K562 (cell line): Measurements from ENCODE around the gene NAP1L1. TPM values are rescaled to one million over a fixed set of nuclear protein-coding genes. Genes with fewer than 3 reads are reported as not detected.
A peak's percentile ranks its signal among the peaks of the same experiment; 100 is the strongest.

Experiments used
- DDX20 ChIP-seq: fragments of 450-650 bp; IDR thresholded peaks from 2 replicates; pipeline ENCODE4 v1.6.1; 2016; ENCODE audit warnings: missing genetic modification characterization, low read depth, mild to moderate bottlenecking, missing compliant biosample characterization, moderate library complexity
- DEAF1 ChIP-seq: fragments of 450-650 bp; formaldehyde crosslinking; IDR thresholded peaks from 2 replicates; pipeline ENCODE4 v1.4.0; 2020; ENCODE audit warnings: mild to moderate bottlenecking, moderate library complexity
- DPF2 ChIP-seq: fragments of 450-650 bp; IDR thresholded peaks from 2 replicates; pipeline ENCODE4 v1.6.1; 2016
- FOSL1 ChIP-seq: fragments of 200-800 bp; sonication (Bioruptor generic); conservative IDR thresholded peaks from 2 replicates; pipeline ENCODE4 v1.6.1; 2016; ENCODE audit warnings: missing genetic modification characterization, missing compliant biosample characterization
- FOXO4 ChIP-seq: fragments of 450-650 bp; formaldehyde crosslinking; IDR thresholded peaks from 2 replicates; pipeline ENCODE4 v1.4.0; 2020; ENCODE audit warnings: mild to moderate bottlenecking, moderate library complexity
- HMBOX1 ChIP-seq: sonication (generic); IDR thresholded peaks from 2 replicates; pipeline ENCODE4 v1.6.1; 2016
- HNRNPLL ChIP-seq: fragments of 200-400 bp; formaldehyde crosslinking; IDR thresholded peaks from 2 replicates; pipeline ENCODE4 v1.6.1; 2017; ENCODE audit warnings: low read length, low read depth, mild to moderate bottlenecking; ENCODE audit not compliant: poor library complexity, severe bottlenecking
- MAX ChIP-seq: sonication (generic); formaldehyde crosslinking; IDR thresholded peaks from 2 replicates; pipeline ENCODE4 v1.9.0; 2022; ENCODE audit warnings: mild to moderate bottlenecking, missing genetic modification reagents
- PKNOX1 ChIP-seq: fragments of 450-650 bp; IDR thresholded peaks from 2 replicates; pipeline ENCODE4 v1.6.1; 2016
- PPARD ChIP-seq: fragments of 250-450 bp; sonication (Bioruptor Pico); IDR thresholded peaks from 2 replicates; pipeline ENCODE4 v1.8.0; 2022; ENCODE audit warnings: inconsistent platforms, mild to moderate bottlenecking, moderate library complexity
- SOX6 ChIP-seq: fragments of 450-650 bp; IDR thresholded peaks from 2 replicates; pipeline ENCODE4 v1.6.1; 2014; ENCODE audit warnings: mild to moderate bottlenecking
- TAL1 ChIP-seq: fragments of 450-650 bp; IDR thresholded peaks from 2 replicates; pipeline ENCODE4 v1.6.1; 2016; ENCODE audit warnings: mild to moderate bottlenecking
- TARDBP ChIP-seq: fragments of 450-650 bp; IDR thresholded peaks from 2 replicates; pipeline ENCODE4 v1.6.1; 2016
- TCF3 ChIP-seq: sonication (generic); formaldehyde crosslinking; IDR thresholded peaks from 2 replicates; pipeline ENCODE4 v1.4.0; 2020; ENCODE audit warnings: mild to moderate bottlenecking, missing genetic modification reagents
- TEAD4 ChIP-seq, 2 experiments: sonication (generic) in 1 of 2; formaldehyde crosslinking in 1 of 2; IDR thresholded peaks; 2 replicates each; pipeline versions ENCODE4 v1.6.1 to v1.8.0; 2012 to 2022; ENCODE audit warnings: borderline replicate concordance in 1 of 2, inconsistent platforms in 1 of 2, low read length in 1 of 2, mild to moderate bottlenecking in 1 of 2, missing genetic modification reagents in 1 of 2
- ZNF395 ChIP-seq: fragments of 200-800 bp; sonication (Bioruptor generic); IDR thresholded peaks from 2 replicates; pipeline ENCODE4 v1.6.1; 2017; ENCODE audit warnings: missing genetic modification characterization, missing compliant biosample characterization
- polyA plus RNA-seq, 8 experiments: library from polyadenylated mRNA; depleted of rRNA in 4 of 8; stranded (reverse) in 5 of 8; unstranded in 3 of 8; fragments of >200 nt; fragmentation: Nextera tagmentation in 2 of 8; fragmentation: Illumina TruSeq in 1 of 8; extraction: Ambion mirVana in 2 of 8; extraction: Trizol in 1 of 8; gene quantifications; 2 replicates each; pipeline versions ENCODE4 v1.2.1 to v1.2.3, GENCODE V29; 2011 to 2014; ENCODE audit warnings: inconsistent platforms in 1 of 8, missing spikeins in 1 of 8
- total RNA-seq, 7 experiments: library from RNA; depleted of rRNA in 6 of 7; stranded (reverse); fragments of >200 nt in 6 of 7; fragmentation: Illumina TruSeq in 2 of 7; extraction: Trizol in 2 of 7; gene quantifications; 2 replicates each; pipeline versions ENCODE4 v1.2.1 to v1.2.3, GENCODE V29; 2011 to 2021; ENCODE audit warnings: low replicate concordance in 1 of 7

The NAP1L1 gene
- total and polyA plus RNA-seq, 9 of the 15 experiments (the other 6 are each of a cell fraction or from before 2014, with no cell fraction given): 287 to 747 (median 450) TPM

- TF ChIP-seq HNRNPLL (no peak), HMBOX1 (peak; percentile 100), FOSL1 (tag) (no peak), DEAF1 (CRISPR knock-in tag) (no peak), TCF3 (peak; percentile 71), PKNOX1 (peak; percentile 41), ZNF395 (CRISPR knock-in tag) (0 out of 2 replicates have a peak, but pooled peaks have one; percentile 8), FOXO4 (CRISPR knock-in tag) (no peak), MAX (CRISPR knock-in tag) (no peak), TAL1 (peak; percentile 32; the same call in 1 of the 2 replicates), DDX20 (tag) (no peak), SOX6 (peak; percentile 21; the same call in 1 of the 2 replicates), TARDBP (no peak), DPF2 (peak; percentile 41; the same call in 1 of the 2 replicates), PPARD (CRISPR knock-in tag) (no peak), TEAD4 (IDR thresholded peaks at IDR 0.05; ENCODE audit: low read length) (peak; percentile 75), TEAD4 (CRISPR knock-in tag; IDR thresholded peaks at IDR 0.05; ENCODE audit: borderline replicate concordance) (no peak)
Observed at GRCh38 chr12:76074701-76075336, 9.7 kb downstream of the NAP1L1 start (continued).
